LNCAP (cell line): ENCODE data around the gene BBX.

ENCODE experiments used
- CTCF ChIP-seq: fragments of 450-650 bp; IDR thresholded peaks from 2 replicates; pipeline ENCODE4 v1.5.1; 2017; ENCODE audit warnings: mild to moderate bottlenecking

The BBX gene

DNA sequence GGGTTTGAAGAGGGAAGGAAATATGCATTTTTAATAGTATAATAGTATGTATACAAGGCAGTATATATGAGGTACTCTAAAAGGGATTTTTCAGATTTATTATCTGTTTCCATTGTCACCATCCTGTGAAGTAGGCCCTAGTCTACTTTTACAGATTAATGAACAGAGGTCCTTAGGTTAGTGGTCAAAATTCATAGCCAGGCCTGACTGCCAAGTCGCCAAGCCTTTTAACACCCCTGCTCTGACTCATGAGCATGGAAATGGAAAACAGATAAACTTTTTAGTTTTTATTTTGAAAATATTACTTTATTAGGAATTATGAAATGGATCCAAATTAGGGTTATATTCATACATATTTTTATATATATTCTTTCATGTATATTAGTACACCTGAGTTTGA is 146.9 kb downstream of the BBX start:
- TF ChIP-seq CTCF: no peak

- no peak for TF ChIP-seq CTCF
These were observed 148.2 kb downstream of the BBX start for GRCh38 chr3:107670986-107671385.

DNA sequence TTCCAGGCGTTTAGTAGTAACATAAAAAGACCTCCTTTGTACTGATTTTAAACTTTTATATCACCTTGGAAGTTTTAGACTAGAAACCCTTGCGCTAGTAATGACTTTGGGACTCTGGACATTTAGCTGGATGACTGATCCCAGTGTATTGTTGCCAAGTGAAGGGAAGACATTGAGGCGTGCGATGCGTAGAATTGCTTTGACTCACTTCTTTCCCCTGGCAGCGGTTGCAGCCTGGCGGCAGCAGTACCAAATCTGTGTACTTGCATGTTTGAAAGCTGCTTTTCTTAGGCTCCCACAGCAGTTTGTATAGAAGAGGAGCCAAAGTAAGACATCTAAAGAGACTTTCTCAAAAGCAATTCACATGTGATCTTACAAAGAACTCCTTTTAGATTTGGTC is 151.6 kb downstream of the BBX start:
- TF ChIP-seq CTCF: no peak

GRCh38 chr3:107675233-107675900 is 152.6 kb downstream of the BBX start:
- no peak for TF ChIP-seq CTCF

DNA sequence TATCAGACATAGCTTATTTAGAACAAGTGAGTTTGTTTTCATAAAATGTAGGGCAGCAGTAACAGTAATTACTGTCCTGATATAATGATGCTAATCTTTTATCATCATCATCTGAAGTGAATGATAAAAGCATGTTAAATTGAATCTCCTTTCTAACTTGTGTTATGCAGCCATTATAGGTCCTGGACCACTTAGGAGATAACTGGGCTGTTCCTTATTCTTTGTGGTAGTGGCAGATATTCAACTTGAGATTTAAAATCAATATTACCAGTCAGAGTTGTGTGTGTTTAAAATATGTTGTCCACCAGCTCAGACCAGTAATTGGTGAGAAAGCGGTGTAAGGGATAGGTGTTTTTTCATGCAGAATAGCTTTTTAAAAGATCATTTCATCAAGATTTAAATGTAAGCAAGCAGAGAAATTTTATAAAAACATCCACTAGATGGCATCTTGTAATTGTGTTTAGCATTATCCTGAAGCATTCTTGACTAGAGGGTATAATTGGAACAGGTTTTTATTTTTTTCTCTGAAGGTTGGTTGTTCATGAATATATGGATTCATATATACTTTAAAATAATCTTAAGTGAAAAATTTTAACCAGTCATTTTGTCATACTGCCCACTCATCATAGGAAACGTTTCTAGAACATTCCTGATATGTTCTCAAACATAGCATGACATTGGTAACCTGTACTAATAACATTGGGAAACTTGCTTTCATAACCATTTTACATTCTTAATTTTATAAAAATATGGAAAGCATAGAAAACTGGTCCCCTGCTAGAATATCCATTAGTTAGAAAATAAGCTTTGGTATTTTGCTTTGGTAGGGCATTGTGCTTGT is 153.9 kb downstream of the BBX start:
- TF ChIP-seq CTCF: peak; percentile 62

- no peak for TF ChIP-seq CTCF
These were observed 157.2 kb downstream of the BBX start for GRCh38 chr3:107679921-107680320.

DNA sequence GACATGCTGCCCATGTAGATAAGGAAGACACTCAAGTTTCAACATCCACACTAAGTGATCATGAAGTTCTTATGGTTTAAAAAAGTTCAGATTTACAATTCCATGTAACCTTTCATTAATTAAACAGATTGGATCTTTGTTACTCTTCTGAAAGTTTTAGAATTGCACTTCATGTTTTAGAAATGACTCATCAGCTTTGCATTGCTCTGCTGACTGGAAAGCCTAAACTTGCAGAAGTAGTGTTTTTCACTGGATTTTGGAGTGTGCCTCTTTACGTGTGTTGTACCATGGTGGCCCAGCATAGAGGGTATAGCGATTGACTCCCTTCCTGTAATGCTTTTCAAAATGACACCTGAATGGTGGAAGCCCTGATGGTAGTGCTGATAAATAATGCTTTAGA is 157.9 kb downstream of the BBX start:
- TF ChIP-seq CTCF: no peak
